Calu3 (cell line): ENCODE data around the gene CCL4. TPM values are rescaled to one million over a fixed set of nuclear protein-coding genes. Genes with fewer than 3 reads are reported as not detected.

Source experiments
- BruUV-seq: library from RNA; stranded (reverse); fragments of 400-500 nt; replicated peaks from 2 replicates; lab custom pipeline; 2021; lab: Mats Ljungman, UMichigan
- CTCF ChIA-PET: fragments of 300-600 bp; sonication (Branson Sonifier 250); formaldehyde crosslinking; loops from one replicate; lab custom pipeline; 2022; ENCODE audit warnings: antibody characterized with exemption; lab: Charles Lee
- DNase-seq: peaks from one replicate; pipeline ENCODE4 v3.0.0; 2022
- H3K27ac Mint-ChIP-seq: one replicate; pipeline ENCODE4 v1.8.0; 2022; ENCODE audit warnings: mixed read lengths; ENCODE audit not compliant: unreplicated experiment
- H3K27me3 Mint-ChIP-seq: one replicate; pipeline ENCODE4 v1.8.0; 2022; ENCODE audit warnings: mixed read lengths; ENCODE audit not compliant: unreplicated experiment
- H3K36me3 Mint-ChIP-seq: one replicate; pipeline ENCODE4 v1.8.0; 2022; ENCODE audit warnings: mild to moderate bottlenecking, moderate library complexity, mixed read lengths; ENCODE audit not compliant: insufficient read depth, unreplicated experiment
- H3K4me1 Mint-ChIP-seq: one replicate; pipeline ENCODE4 v1.8.0; 2022; ENCODE audit warnings: mild to moderate bottlenecking, low read depth, mixed read lengths; ENCODE audit not compliant: unreplicated experiment
- H3K4me3 Mint-ChIP-seq: one replicate; pipeline ENCODE4 v1.8.0; 2022; ENCODE audit warnings: mild to moderate bottlenecking, low read depth, moderate library complexity, mixed read lengths; ENCODE audit not compliant: unreplicated experiment
- H3K9me3 Mint-ChIP-seq: one replicate; pipeline ENCODE4 v1.8.0; 2022; ENCODE audit warnings: low read depth, mixed read lengths; ENCODE audit not compliant: unreplicated experiment
- CTCF ChIP-seq: fragments of 200-600 bp; IDR thresholded peaks from one replicate; pipeline ENCODE4 v1.8.0; 2022; ENCODE audit warnings: antibody characterized with exemption; ENCODE audit not compliant: unreplicated experiment
- intact Hi-C: fragments of 100-400 bp; cut with micrococcal nuclease; formaldehyde crosslinking; loops from one replicate; pipeline ENCODE4 v1.10.0; 2022; ENCODE audit not compliant: unreplicated experiment
- total RNA-seq: library from RNA; stranded (reverse); gene quantifications from 2 replicates; pipeline ENCODE4 v1.2.3, GENCODE V29; 2022

The CCL4 gene
- total RNA-seq, 1 experiment from 2014 or later, result not detected

- Mint-ChIP-seq H3K4me3 (no peak overlapping the region), H3K36me3 (no peaks in the 10 kb centered on the region), H3K9me3 (peaks cover 3% of the 10 kb centered on the region), H3K27me3 (peaks cover 72% of the 10 kb centered on the region), H3K27ac (no peak overlapping the region), H3K4me1 (no peaks in the 10 kb centered on the region)
- no TSS peak for BruUV-seq
- TF ChIP-seq CTCF, result no peak
- CTCF ChIA-PET, result no interaction called here
- intact Hi-C loops, result no loop called here
- DNase-seq, result no peak
These were observed 19.8 kb downstream of the CCL4 start for GRCh38 chr17:36123431-36123830.

- H3K27ac Mint-ChIP-seq, result no peak overlapping the region
- peaks cover 72% of the 10 kb centered on the region for H3K27me3 Mint-ChIP-seq
- no peak for TF ChIP-seq CTCF
- no peaks in the 10 kb centered on the region for H3K4me1 Mint-ChIP-seq
- H3K9me3 Mint-ChIP-seq, result peaks cover 3% of the 10 kb centered on the region
- intact Hi-C loops, result no loop called here
- no peak for DNase-seq
- no peaks in the 10 kb centered on the region for H3K36me3 Mint-ChIP-seq
- BruUV-seq, result no TSS peak
- no peak overlapping the region for H3K4me3 Mint-ChIP-seq
- CTCF ChIA-PET, result no interaction called here
These were observed 21.5 kb downstream of the CCL4 start for GRCh38 chr17:36124879-36125824.

GRCh38 chr17:36127199-36127893 lies 23.7 kb downstream of the CCL4 start:
- H3K36me3 Mint-ChIP-seq, result no peaks in the 10 kb centered on the region
- no peaks in the 10 kb centered on the region for H3K4me1 Mint-ChIP-seq
- no peak for DNase-seq
- CTCF ChIA-PET, result no interaction called here
- BruUV-seq, result no TSS peak
- peaks cover 76% of the 10 kb centered on the region for H3K27me3 Mint-ChIP-seq
- H3K9me3 Mint-ChIP-seq, result peaks cover 3% of the 10 kb centered on the region
- no peak overlapping the region for H3K4me3 Mint-ChIP-seq
- H3K27ac Mint-ChIP-seq, result no peak overlapping the region
- no peak for TF ChIP-seq CTCF
- intact Hi-C loops, result no loop called here

- Mint-ChIP-seq H3K4me1 (no peaks in the 10 kb centered on the region), H3K9me3 (peaks cover 3% of the 10 kb centered on the region), H3K36me3 (no peaks in the 10 kb centered on the region), H3K27me3 (peaks cover 76% of the 10 kb centered on the region), H3K4me3 (no peak overlapping the region), H3K27ac (no peak overlapping the region)
- intact Hi-C loops, result no loop called here
- no peak for DNase-seq
- TF ChIP-seq CTCF, result no peak
- BruUV-seq, result no TSS peak
- CTCF ChIA-PET, result no interaction called here
These were observed 24.3 kb downstream of the CCL4 start for GRCh38 chr17:36127911-36128310.
